ENCODE data around the gene THSD4. TPM values are rescaled to one million over a fixed set of nuclear protein-coding genes. Genes with fewer than 3 reads are reported as not detected.

The THSD4 gene
- total RNA-seq, 2 experiments from 2014 or later = not detected

- intact Hi-C loops (cut with micrococcal nuclease) = no loop called here
- ChIA-PET CTCF (no interaction called here), POLR2A (no interaction called here)
- ATAC-seq (no peak), DNase-seq (no peak)
- no peak for TF ChIP-seq CTCF (IDR thresholded peaks at IDR 0.05)
- Mint-ChIP-seq H3K36me3 (ENCODE audit: low read depth) (no peaks in the 10 kb centered on the region), H3K4me3 (no peak overlapping the region), H3K27ac (no peak overlapping the region), H3K4me1 (ENCODE audit: low read depth) (no peaks in the 10 kb centered on the region), H3K27me3 (peaks cover 8% of the 10 kb centered on the region), H3K9me3 (no peaks in the 10 kb centered on the region)
Measured at GRCh38 chr15:71632576-71633195, 517.4 kb downstream of the THSD4 start.

- H3K27me3 Mint-ChIP-seq = peaks cover 8% of the 10 kb centered on the region
- ChIA-PET POLR2A (no interaction called here), CTCF (no interaction called here)
- TF ChIP-seq CTCF (IDR thresholded peaks at IDR 0.05) = no peak
- ATAC-seq (no peak), DNase-seq (no peak)
- H3K36me3 Mint-ChIP-seq (ENCODE audit: low read depth) = no peaks in the 10 kb centered on the region
- intact Hi-C loops (cut with micrococcal nuclease) = no loop called here
- H3K4me3 Mint-ChIP-seq = no peak overlapping the region
- no peak overlapping the region for H3K27ac Mint-ChIP-seq
- H3K9me3 Mint-ChIP-seq = no peaks in the 10 kb centered on the region
- no peaks in the 10 kb centered on the region for H3K4me1 Mint-ChIP-seq (ENCODE audit: low read depth)
Measured at GRCh38 chr15:71634820-71635560, 519.7 kb downstream of the THSD4 start.

DNA sequence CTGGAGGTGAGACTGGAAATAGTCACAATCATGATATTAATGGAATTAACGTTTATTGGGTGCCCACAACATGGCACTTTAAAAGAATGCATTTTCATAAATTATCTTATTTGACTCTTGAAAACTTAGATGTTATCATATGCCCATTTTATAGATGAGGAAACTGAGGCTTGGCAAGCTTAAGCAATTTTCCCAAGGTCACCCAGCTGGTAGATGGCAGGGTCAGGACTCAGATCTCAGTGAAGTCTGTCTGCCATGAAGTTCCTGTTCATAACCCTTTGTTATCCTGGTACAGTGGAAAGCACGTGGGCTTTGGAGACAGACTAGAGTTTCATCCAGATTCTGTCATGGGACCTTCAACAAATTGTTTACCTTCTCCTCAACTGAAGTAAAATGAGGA, 520.5 kb downstream of the THSD4 start:
- no peak for DNase-seq
- no peak overlapping the region for H3K4me3 Mint-ChIP-seq
- H3K4me1 Mint-ChIP-seq (ENCODE audit: low read depth) = no peaks in the 10 kb centered on the region
- ChIA-PET CTCF (no interaction called here), POLR2A (no interaction called here)
- no peaks in the 10 kb centered on the region for H3K36me3 Mint-ChIP-seq (ENCODE audit: low read depth)
- no peak for ATAC-seq
- no peak overlapping the region for H3K27ac Mint-ChIP-seq
- H3K27me3 Mint-ChIP-seq = peaks cover 8% of the 10 kb centered on the region
- TF ChIP-seq CTCF (IDR thresholded peaks at IDR 0.05) = no peak
- no peaks in the 10 kb centered on the region for H3K9me3 Mint-ChIP-seq
- intact Hi-C loops (cut with micrococcal nuclease) = no loop called here

GRCh38 chr15:71638876-71639275, 523.6 kb downstream of the THSD4 start:
- Mint-ChIP-seq H3K27ac (no peak overlapping the region), H3K4me1 (ENCODE audit: low read depth) (no peaks in the 10 kb centered on the region), H3K4me3 (no peak overlapping the region), H3K9me3 (no peaks in the 10 kb centered on the region), H3K36me3 (ENCODE audit: low read depth) (no peaks in the 10 kb centered on the region), H3K27me3 (peaks cover 5% of the 10 kb centered on the region)
- DNase-seq (no peak), ATAC-seq (no peak)
- ChIA-PET CTCF (no interaction called here), POLR2A (no interaction called here)
- intact Hi-C loops (cut with micrococcal nuclease) = no loop called here
- no peak for TF ChIP-seq CTCF (IDR thresholded peaks at IDR 0.05)

- intact Hi-C loops (cut with micrococcal nuclease) = no loop called here
- Mint-ChIP-seq H3K9me3 (no peaks in the 10 kb centered on the region), H3K27me3 (peaks cover 5% of the 10 kb centered on the region), H3K4me1 (ENCODE audit: low read depth) (no peaks in the 10 kb centered on the region), H3K27ac (no peak overlapping the region), H3K4me3 (no peak overlapping the region), H3K36me3 (ENCODE audit: low read depth) (no peaks in the 10 kb centered on the region)
- ChIA-PET CTCF (no interaction called here), POLR2A (no interaction called here)
- DNase-seq (no peak), ATAC-seq (no peak)
- TF ChIP-seq CTCF (IDR thresholded peaks at IDR 0.05) = no peak
Measured at GRCh38 chr15:71639471-71639870, 524.2 kb downstream of the THSD4 start.

All from activated CD8-positive, alpha-beta T cell treated with anti-CD3 and anti-CD28 coated beads for 36 hours (primary cell).